ENCODE results near the gene RECQL5.

Gene RECQL5

DNA sequence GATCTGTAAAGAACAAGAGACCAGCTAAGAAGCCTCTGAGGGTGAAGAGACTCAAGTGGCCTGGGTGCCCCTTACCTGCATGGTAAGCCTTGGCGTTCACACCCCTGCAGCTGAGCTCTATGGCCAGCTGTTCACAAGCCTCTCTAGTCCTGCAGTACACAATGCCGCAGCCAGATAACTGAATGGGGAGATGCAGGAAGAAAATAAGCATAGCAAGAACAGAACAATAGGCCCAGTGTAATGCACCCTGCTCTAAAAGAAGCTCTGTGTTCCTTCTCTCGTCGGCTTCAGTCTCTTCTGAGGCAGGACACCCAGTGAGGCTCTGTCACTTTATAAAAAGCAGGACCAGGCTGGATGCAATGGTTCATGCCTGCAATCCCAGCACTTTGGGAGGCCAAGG lies 5.4 kb downstream of the RECQL5 start:
- Histone ChIP-seq H3K4me1 (ENCODE audit: control insufficient read depth, insufficient read depth, low read length) (peaks cover 4% of the 10 kb centered on the region), H3K36me3 (ENCODE audit: control insufficient read depth, insufficient read depth, low read length) (peaks cover 15% of the 10 kb centered on the region), H3K4me3 (ENCODE audit: low read length) (no peak overlapping the region), H3K9ac (ENCODE audit: low read length) (no peak overlapping the region), H3K27me3 (ENCODE audit: control insufficient read depth, insufficient read depth, low read length) (no peaks in the 10 kb centered on the region), H3K27ac (ENCODE audit: low read depth, low read length) (no peak overlapping the region)

- Histone ChIP-seq H3K36me3 (ENCODE audit: control insufficient read depth, insufficient read depth, low read length) (peaks cover 15% of the 10 kb centered on the region), H3K4me1 (ENCODE audit: control insufficient read depth, insufficient read depth, low read length) (no peaks in the 10 kb centered on the region), H3K4me3 (ENCODE audit: low read length) (no peak overlapping the region), H3K27ac (ENCODE audit: low read depth, low read length) (no peak overlapping the region), H3K27me3 (ENCODE audit: control insufficient read depth, insufficient read depth, low read length) (no peaks in the 10 kb centered on the region), H3K9ac (ENCODE audit: low read length) (no peak overlapping the region)
These were observed 8.7 kb downstream of the RECQL5 start for GRCh38 chr17:75658237-75658636.

GRCh38 chr17:75654176-75654575 lies 12.8 kb downstream of the RECQL5 start:
- no peak overlapping the region for H3K4me3 ChIP-seq (ENCODE audit: low read length)
- H3K36me3 ChIP-seq (ENCODE audit: control insufficient read depth, insufficient read depth, low read length), result peaks cover 14% of the 10 kb centered on the region
- H3K9ac ChIP-seq (ENCODE audit: low read length), result no peak overlapping the region
- no peaks in the 10 kb centered on the region for H3K27me3 ChIP-seq (ENCODE audit: control insufficient read depth, insufficient read depth, low read length)
- H3K4me1 ChIP-seq (ENCODE audit: control insufficient read depth, insufficient read depth, low read length), result no peaks in the 10 kb centered on the region
- no peak overlapping the region for H3K27ac ChIP-seq (ENCODE audit: low read depth, low read length)

GRCh38 chr17:75652934-75653549 lies 13.9 kb downstream of the RECQL5 start:
- Histone ChIP-seq H3K4me1 (ENCODE audit: control insufficient read depth, insufficient read depth, low read length) (no peaks in the 10 kb centered on the region), H3K4me3 (ENCODE audit: low read length) (no peak overlapping the region), H3K9ac (ENCODE audit: low read length) (no peak overlapping the region), H3K27me3 (ENCODE audit: control insufficient read depth, insufficient read depth, low read length) (no peaks in the 10 kb centered on the region), H3K27ac (ENCODE audit: low read depth, low read length) (no peak overlapping the region), H3K36me3 (ENCODE audit: control insufficient read depth, insufficient read depth, low read length) (peaks cover 14% of the 10 kb centered on the region)

DNA sequence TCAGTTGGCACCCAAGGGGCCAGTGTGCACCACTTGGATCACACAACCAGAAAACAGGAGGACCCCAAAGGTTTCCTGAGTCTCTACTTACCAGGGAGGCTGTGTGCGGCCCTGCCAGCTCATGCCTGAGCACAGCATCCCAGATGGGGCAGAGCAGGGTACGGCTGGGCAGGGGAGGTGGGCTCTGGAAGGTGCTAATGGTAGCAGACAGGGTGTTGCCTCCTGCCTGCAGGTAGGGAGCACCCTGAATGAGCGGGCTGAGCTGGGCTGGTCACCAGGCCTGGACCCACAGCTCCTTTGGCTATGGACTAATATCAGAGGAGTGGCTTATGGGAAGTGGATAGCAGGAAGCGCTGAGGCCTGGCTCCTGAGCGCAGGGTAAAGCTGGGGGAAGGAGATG lies 14.6 kb downstream of the RECQL5 start:
- H3K27me3 ChIP-seq (ENCODE audit: control insufficient read depth, insufficient read depth, low read length), result no peaks in the 10 kb centered on the region
- no peak overlapping the region for H3K9ac ChIP-seq (ENCODE audit: low read length)
- no peak overlapping the region for H3K27ac ChIP-seq (ENCODE audit: low read depth, low read length)
- H3K36me3 ChIP-seq (ENCODE audit: control insufficient read depth, insufficient read depth, low read length), result peaks cover 13% of the 10 kb centered on the region
- no peaks in the 10 kb centered on the region for H3K4me1 ChIP-seq (ENCODE audit: control insufficient read depth, insufficient read depth, low read length)
- no peak overlapping the region for H3K4me3 ChIP-seq (ENCODE audit: low read length)

DNA sequence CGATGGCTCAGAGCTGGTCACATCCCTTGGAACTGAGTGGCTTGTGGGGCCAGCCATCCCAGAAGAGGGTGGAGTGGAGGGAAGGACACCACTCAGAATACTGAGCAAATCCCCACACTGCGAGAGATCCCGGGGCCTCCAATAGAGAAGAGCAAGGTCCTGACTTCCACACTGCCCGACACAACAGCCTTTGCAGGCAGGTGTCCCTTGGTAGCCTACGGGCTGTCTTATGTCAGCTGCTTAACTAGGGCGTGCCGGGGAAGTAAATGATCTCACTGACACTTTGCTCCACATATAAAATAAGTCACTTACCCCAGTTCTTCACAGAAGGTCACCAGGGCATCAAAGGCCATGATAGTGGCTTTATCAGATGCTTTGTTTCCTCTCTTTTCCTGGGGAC lies 16.1 kb downstream of the RECQL5 start:
- no peak overlapping the region for H3K4me3 ChIP-seq (ENCODE audit: low read length)
- H3K27ac ChIP-seq (ENCODE audit: low read depth, low read length), result no peak overlapping the region
- peaks cover 9% of the 10 kb centered on the region for H3K36me3 ChIP-seq (ENCODE audit: control insufficient read depth, insufficient read depth, low read length)
- no peaks in the 10 kb centered on the region for H3K4me1 ChIP-seq (ENCODE audit: control insufficient read depth, insufficient read depth, low read length)
- H3K9ac ChIP-seq (ENCODE audit: low read length), result no peak overlapping the region
- no peaks in the 10 kb centered on the region for H3K27me3 ChIP-seq (ENCODE audit: control insufficient read depth, insufficient read depth, low read length)

DNA sequence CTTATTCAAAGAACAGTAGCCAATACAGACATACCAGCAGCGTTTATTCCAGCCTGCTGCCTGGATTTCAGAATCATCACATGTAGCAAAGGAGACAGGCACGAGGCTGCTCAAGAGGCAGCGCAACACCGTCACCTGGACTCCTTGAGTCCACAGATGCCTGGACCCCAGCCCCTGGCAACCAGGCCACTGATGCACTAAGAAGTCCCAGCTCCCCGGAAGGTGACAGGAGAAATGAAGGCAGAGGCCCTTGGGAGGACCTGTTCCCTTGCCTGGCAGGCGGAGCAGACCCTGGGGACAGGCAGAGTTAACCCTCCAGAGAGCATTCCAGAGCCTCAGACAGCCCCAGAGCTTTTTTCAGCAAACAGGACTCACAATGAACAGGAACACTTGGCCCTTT lies 17.3 kb downstream of the RECQL5 start:
- Histone ChIP-seq H3K27me3 (ENCODE audit: control insufficient read depth, insufficient read depth, low read length) (no peaks in the 10 kb centered on the region), H3K36me3 (ENCODE audit: control insufficient read depth, insufficient read depth, low read length) (peaks cover 9% of the 10 kb centered on the region), H3K9ac (ENCODE audit: low read length) (no peak overlapping the region), H3K4me1 (ENCODE audit: control insufficient read depth, insufficient read depth, low read length) (no peaks in the 10 kb centered on the region), H3K4me3 (ENCODE audit: low read length) (no peak overlapping the region), H3K27ac (ENCODE audit: low read depth, low read length) (no peak overlapping the region)

GRCh38 chr17:75647921-75648320 lies 19.0 kb downstream of the RECQL5 start:
- H3K36me3 ChIP-seq (ENCODE audit: control insufficient read depth, insufficient read depth, low read length), result peaks cover 9% of the 10 kb centered on the region
- H3K9ac ChIP-seq (ENCODE audit: low read length), result no peak overlapping the region
- H3K4me1 ChIP-seq (ENCODE audit: control insufficient read depth, insufficient read depth, low read length), result no peaks in the 10 kb centered on the region
- no peaks in the 10 kb centered on the region for H3K27me3 ChIP-seq (ENCODE audit: control insufficient read depth, insufficient read depth, low read length)
- H3K4me3 ChIP-seq (ENCODE audit: low read length), result no peak overlapping the region
- H3K27ac ChIP-seq (ENCODE audit: low read depth, low read length), result no peak overlapping the region

GRCh38 chr17:75647061-75647460 lies 19.9 kb downstream of the RECQL5 start:
- no peak overlapping the region for H3K27ac ChIP-seq (ENCODE audit: low read depth, low read length)
- H3K36me3 ChIP-seq (ENCODE audit: control insufficient read depth, insufficient read depth, low read length), result peaks cover 6% of the 10 kb centered on the region
- no peak overlapping the region for H3K4me3 ChIP-seq (ENCODE audit: low read length)
- H3K4me1 ChIP-seq (ENCODE audit: control insufficient read depth, insufficient read depth, low read length), result no peaks in the 10 kb centered on the region
- H3K27me3 ChIP-seq (ENCODE audit: control insufficient read depth, insufficient read depth, low read length), result no peaks in the 10 kb centered on the region
- H3K9ac ChIP-seq (ENCODE audit: low read length), result no peak overlapping the region

- Histone ChIP-seq H3K4me1 (ENCODE audit: control insufficient read depth, insufficient read depth, low read length) (no peaks in the 10 kb centered on the region), H3K9ac (ENCODE audit: low read length) (peak overlapping the region; percentile 8), H3K36me3 (ENCODE audit: control insufficient read depth, insufficient read depth, low read length) (peaks cover 6% of the 10 kb centered on the region), H3K4me3 (ENCODE audit: low read length) (peak overlapping the region; percentile 44), H3K27me3 (ENCODE audit: control insufficient read depth, insufficient read depth, low read length) (no peaks in the 10 kb centered on the region), H3K27ac (ENCODE audit: low read depth, low read length) (no peak overlapping the region)
These were observed 20.3 kb downstream of the RECQL5 start for GRCh38 chr17:75646638-75646992.

DNA sequence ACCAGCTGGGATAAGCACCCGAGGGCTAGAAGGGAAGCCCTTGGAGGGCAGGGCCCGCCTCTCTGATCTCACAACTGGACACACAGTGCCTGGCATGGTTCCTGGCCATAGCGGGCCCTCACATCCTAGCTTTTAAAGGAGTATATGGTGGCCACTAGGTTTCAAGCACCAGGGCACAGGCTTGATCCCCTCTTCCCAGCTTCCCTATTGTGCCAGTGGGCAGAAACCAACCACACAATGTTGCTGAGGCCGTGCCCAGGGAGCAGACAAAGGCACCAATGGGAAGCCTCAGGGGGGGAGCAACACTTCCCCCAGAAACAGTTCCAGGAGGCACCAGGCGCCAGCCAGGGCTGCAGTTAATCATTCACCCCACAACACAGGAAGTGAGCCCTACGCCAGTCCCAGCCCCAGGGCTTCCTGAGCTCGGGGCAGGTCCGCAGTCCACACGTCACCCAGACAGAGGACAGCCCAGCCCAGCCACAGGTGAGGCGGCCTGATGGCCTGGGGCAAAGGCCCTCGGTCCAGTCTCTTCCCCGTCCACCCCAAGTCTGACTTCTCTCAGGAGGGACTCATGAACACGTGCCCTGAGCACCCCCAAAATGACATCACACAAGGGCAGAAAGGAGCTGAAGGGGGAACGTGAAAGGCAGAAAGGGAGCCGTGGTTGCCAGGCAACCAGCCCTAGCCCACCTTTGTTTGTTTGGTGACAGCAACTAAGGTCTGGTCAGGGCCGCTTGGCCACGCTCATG lies 20.9 kb downstream of the RECQL5 start:
- Histone ChIP-seq H3K4me3 (ENCODE audit: low read length) (peak overlapping the region; percentile 44), H3K9ac (ENCODE audit: low read length) (peak overlapping the region; percentile 8)

GRCh38 chr17:75645501-75645888 lies 21.5 kb downstream of the RECQL5 start:
- Histone ChIP-seq H3K4me3 (ENCODE audit: low read length) (peak overlapping the region; percentile 22), H3K27me3 (ENCODE audit: control insufficient read depth, insufficient read depth, low read length) (no peaks in the 10 kb centered on the region), H3K27ac (ENCODE audit: low read depth, low read length) (no peak overlapping the region), H3K4me1 (ENCODE audit: control insufficient read depth, insufficient read depth, low read length) (no peaks in the 10 kb centered on the region), H3K36me3 (ENCODE audit: control insufficient read depth, insufficient read depth, low read length) (peaks cover 3% of the 10 kb centered on the region), H3K9ac (ENCODE audit: low read length) (no peak overlapping the region)

More for the DNA sequence above, 20.9 kb downstream of the RECQL5 start:
- Histone ChIP-seq H3K27me3 (ENCODE audit: control insufficient read depth, insufficient read depth, low read length) (no peaks in the 10 kb centered on the region), H3K4me1 (ENCODE audit: control insufficient read depth, insufficient read depth, low read length) (no peaks in the 10 kb centered on the region), H3K36me3 (ENCODE audit: control insufficient read depth, insufficient read depth, low read length) (peaks cover 6% of the 10 kb centered on the region), H3K27ac (ENCODE audit: low read depth, low read length) (peak overlapping the region; percentile 11)

GRCh38 chr17:75643643-75644017 lies 23.3 kb downstream of the RECQL5 start:
- Histone ChIP-seq H3K4me3 (ENCODE audit: low read length) (no peak overlapping the region), H3K4me1 (ENCODE audit: control insufficient read depth, insufficient read depth, low read length) (no peaks in the 10 kb centered on the region), H3K9ac (ENCODE audit: low read length) (no peak overlapping the region), H3K36me3 (ENCODE audit: control insufficient read depth, insufficient read depth, low read length) (no peaks in the 10 kb centered on the region), H3K27ac (ENCODE audit: low read depth, low read length) (no peak overlapping the region), H3K27me3 (ENCODE audit: control insufficient read depth, insufficient read depth, low read length) (no peaks in the 10 kb centered on the region)

Data from rectal smooth muscle tissue (tissue), 1 donor.